GM12801 (cell line): ENCODE data around the gene SLC38A8.

ENCODE experiments used
- CTCF ChIP-seq: IDR thresholded peaks from one replicate; pipeline ENCODE4 v1.5.1; 2011; ENCODE audit warnings: control low read depth; ENCODE audit not compliant: insufficient read length; ENCODE audit errors: extremely low read depth

The SLC38A8 gene

GRCh38 chr16:84024854-84025253 lies 17.7 kb downstream of the SLC38A8 start:
- no peak for TF ChIP-seq CTCF

- no peak for TF ChIP-seq CTCF
These were observed 20.0 kb downstream of the SLC38A8 start for GRCh38 chr16:84022644-84023043.

- no peak for TF ChIP-seq CTCF
These were observed 21.1 kb downstream of the SLC38A8 start for GRCh38 chr16:84021488-84021887.

GRCh38 chr16:84020353-84020752 lies 22.2 kb downstream of the SLC38A8 start:
- no peak for TF ChIP-seq CTCF

GRCh38 chr16:84018710-84019109 lies 23.9 kb downstream of the SLC38A8 start:
- TF ChIP-seq CTCF = no peak

- no peak for TF ChIP-seq CTCF
These were observed 26.1 kb downstream of the SLC38A8 start for GRCh38 chr16:84016477-84016876.

GRCh38 chr16:84015399-84015798 lies 27.2 kb downstream of the SLC38A8 start:
- TF ChIP-seq CTCF = no peak
